SH-SY5Y (cell line): ENCODE measurements around the gene GALNS.

ENCODE experiments used
- GATA2 ChIP-seq: IDR thresholded peaks from 2 replicates; pipeline ENCODE4 v1.6.1; 2011; ENCODE audit warnings: mild to moderate bottlenecking, low read depth, low read length
- GATA3 ChIP-seq: IDR thresholded peaks from 2 replicates; pipeline ENCODE4 v1.6.1; 2011; ENCODE audit warnings: low read depth, mild to moderate bottlenecking, low read length, moderate library complexity

GRCh38 chr16:88891083-88891482 is 34.3 kb upstream of the GALNS start:
- TF ChIP-seq GATA2 (no peak), GATA3 (no peak)
